Body of pancreas (tissue), 4 donors: Measurements from ENCODE around the gene ATP6V0A1. TPM values are rescaled to one million over a fixed set of nuclear protein-coding genes. Genes with fewer than 3 reads are reported as not detected.
"Not testable (repeated sequence)": the region's sequence is repeated elsewhere in the genome, so short reads cannot be mapped to it uniquely, and the experiment has no call there.

Experiments
- ATAC-seq: fragments of 150-250 bp; one replicate; pipeline ENCODE4 v1.9.1; 2016
- DNase-seq, 4 donors: peaks; one replicate each; pipeline ENCODE4 v3.0.0-alpha.2; 2019
- H3K27ac ChIP-seq, 4 donors: fragments of 200-600 bp; sonication (generic); 1 replicate in 3 of 4; 2 replicates in 1 of 4; pipeline versions ENCODE4 v1.5.1 to v1.6.1; 2016 to 2019; ENCODE audit warnings: mild to moderate bottlenecking in 1 of 4, mixed read lengths in 1 of 4, moderate library complexity in 1 of 4
- H3K27me3 ChIP-seq, 2 donors: fragments of 200-600 bp; sonication (generic); one replicate each; pipeline ENCODE4 v1.6.0; 2016; ENCODE audit warnings: mild to moderate bottlenecking in 1 of 2
- H3K36me3 ChIP-seq, 2 donors: fragments of 200-600 bp; sonication (generic); replicated peaks in 1 of 2; 2 replicates each; pipeline ENCODE4 v1.5.1; 2016; ENCODE audit warnings: low read depth in 2 of 2; ENCODE audit not compliant: insufficient read depth in 1 of 2
- H3K4me1 ChIP-seq: fragments of 200-600 bp; sonication (generic); one replicate; pipeline ENCODE4 v1.6.0; 2016
- H3K4me3 ChIP-seq, 2 donors: fragments of 200-600 bp; sonication (generic); 1 replicate in 1 of 2; 2 replicates in 1 of 2; pipeline ENCODE4 v1.5.1; 2016 to 2019
- H3K9me3 ChIP-seq, 3 donors: fragments of 200-600 bp; sonication (generic); 1 replicate in 2 of 3; 2 replicates in 1 of 3; pipeline ENCODE4 v1.5.1; 2016
- POLR2A ChIP-seq, 3 donors: fragments of 450-650 bp; IDR thresholded peaks; one replicate each; pipeline ENCODE4 v1.6.1; 2016; ENCODE audit warnings: antibody characterized with exemption in 3 of 3, mild to moderate bottlenecking in 2 of 3
- WGBS, 2 donors: methylation state at CpG; one replicate each; pipeline ENCODE4 v1.1.5; 2017; 5-methylcytosine and 5-hydroxymethylcytosine counted together
- intact Hi-C: fragments of 100-400 bp; cut with DNase I; formaldehyde crosslinking; loops from one replicate; pipeline ENCODE4 v1.15.1; 2023
- total RNA-seq, 2 donors: library from RNA; depleted of rRNA; stranded (reverse); fragments of >200 nt; gene quantifications; one replicate each; pipeline ENCODE4 v1.1.0, GENCODE V29; 2016
- TF ChIP-seq, protein P1 (sequence below), 7 experiments: fragments of 450-650 bp in 4 of 7; fragments of 200-600 bp in 3 of 7; sonication (generic) in 3 of 7; IDR thresholded peaks; one replicate each; pipeline ENCODE4 v1.5.1; 2016 to 2019; ENCODE audit warnings: antibody characterized with exemption in 7 of 7

ATP6V0A1 gene
- total RNA-seq, 2 donors from 2014 or later: 35.5 to 71.5 TPM

DNA sequence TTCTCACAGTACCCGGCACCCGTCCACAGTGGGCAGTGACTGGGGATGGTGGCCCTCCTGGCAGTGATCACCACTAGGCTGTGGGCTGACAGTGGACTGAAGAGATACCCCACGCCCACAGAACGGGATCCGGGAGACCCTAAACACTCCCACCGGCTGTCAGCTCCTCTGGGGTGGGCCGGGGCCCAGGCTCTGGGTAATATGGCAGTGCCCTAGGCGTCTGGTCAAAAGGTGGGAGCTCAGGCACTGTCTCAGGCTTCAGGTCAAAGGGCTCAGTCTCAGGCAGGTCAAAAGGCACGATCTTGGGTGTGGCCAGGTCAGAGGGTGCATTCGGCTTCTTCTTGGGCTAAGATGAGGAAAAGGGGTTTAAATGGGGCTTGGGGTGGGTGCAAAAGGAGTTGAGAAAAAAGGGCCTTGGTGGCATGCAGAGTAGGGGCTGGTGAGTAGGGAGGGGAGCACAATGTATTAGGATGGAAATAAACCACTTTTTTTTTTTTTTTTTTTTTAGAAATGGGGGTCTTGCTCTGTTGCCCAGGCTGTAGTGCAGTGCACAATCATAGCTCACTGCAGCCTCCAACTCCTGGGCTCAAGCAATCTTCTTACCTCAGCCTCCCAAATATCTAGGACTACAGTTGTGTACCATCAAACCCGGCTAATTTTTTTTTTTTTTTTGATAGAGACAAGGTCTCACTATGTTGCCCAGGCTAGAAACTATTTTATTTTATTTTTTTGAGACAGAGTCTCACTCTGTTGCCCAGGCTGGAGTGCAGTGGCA, 46.6 kb upstream of the ATP6V0A1 start:
- no peak for TF ChIP-seq POLR2A (IDR thresholded peaks at IDR 0.05)
- TF ChIP-seq, protein P1, sequence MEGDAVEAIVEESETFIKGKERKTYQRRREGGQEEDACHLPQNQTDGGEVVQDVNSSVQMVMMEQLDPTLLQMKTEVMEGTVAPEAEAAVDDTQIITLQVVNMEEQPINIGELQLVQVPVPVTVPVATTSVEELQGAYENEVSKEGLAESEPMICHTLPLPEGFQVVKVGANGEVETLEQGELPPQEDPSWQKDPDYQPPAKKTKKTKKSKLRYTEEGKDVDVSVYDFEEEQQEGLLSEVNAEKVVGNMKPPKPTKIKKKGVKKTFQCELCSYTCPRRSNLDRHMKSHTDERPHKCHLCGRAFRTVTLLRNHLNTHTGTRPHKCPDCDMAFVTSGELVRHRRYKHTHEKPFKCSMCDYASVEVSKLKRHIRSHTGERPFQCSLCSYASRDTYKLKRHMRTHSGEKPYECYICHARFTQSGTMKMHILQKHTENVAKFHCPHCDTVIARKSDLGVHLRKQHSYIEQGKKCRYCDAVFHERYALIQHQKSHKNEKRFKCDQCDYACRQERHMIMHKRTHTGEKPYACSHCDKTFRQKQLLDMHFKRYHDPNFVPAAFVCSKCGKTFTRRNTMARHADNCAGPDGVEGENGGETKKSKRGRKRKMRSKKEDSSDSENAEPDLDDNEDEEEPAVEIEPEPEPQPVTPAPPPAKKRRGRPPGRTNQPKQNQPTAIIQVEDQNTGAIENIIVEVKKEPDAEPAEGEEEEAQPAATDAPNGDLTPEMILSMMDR (IDR thresholded peaks at IDR 0.05): no peak
- no peaks in the 10 kb centered on the region for H3K36me3 ChIP-seq
- H3K4me1 ChIP-seq: peaks cover 7% of the 10 kb centered on the region
- H3K9me3 ChIP-seq: no peaks in the 10 kb centered on the region
- no peak overlapping the region for H3K4me3 ChIP-seq
- H3K27ac ChIP-seq: no peak overlapping the region
- H3K27me3 ChIP-seq: no peaks in the 10 kb centered on the region
- DNase-seq (no peak), ATAC-seq (no peak)
- 81 to 90% methylated on average over 11 of the region's 11 CpGs for whole genome bisulfite sequencing, 2 donors
- intact Hi-C loops: no loop called here

DNA sequence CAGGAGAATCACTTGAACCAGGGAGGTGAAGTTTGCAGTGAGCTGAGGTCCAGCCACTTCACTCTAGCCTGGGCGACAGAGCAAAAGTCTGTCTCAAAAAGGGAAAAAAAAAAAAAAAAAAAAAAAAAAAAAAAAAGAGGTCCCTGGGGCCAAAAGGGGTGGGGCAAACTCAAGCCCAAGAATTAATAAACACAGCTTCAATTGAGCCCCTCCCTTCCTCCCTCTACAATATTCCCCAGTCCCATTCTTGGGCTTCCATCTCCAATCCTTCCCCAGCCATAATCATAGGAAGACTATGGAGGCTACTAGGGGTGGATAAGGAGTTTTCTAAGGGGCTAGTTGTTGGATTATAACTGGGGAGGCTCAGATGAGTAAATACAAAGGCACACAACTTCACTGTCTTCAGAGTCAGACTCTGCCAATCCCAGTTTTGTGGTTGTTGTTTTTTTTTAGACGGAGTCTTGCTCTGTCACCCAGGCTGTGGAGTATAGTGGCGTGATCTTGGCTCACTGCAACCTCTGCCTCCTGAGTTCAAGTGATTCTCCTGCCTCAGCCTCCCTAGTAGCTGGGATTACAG, 45.1 kb upstream of the ATP6V0A1 start:
- 84 to 88% methylated on average over 3 of the region's 3 CpGs for WGBS, 2 donors
- TF ChIP-seq, protein P1 (IDR thresholded peaks at IDR 0.05): no peak
- no peak for TF ChIP-seq POLR2A (IDR thresholded peaks at IDR 0.05)
- no peak overlapping the region for H3K4me3 ChIP-seq

DNA sequence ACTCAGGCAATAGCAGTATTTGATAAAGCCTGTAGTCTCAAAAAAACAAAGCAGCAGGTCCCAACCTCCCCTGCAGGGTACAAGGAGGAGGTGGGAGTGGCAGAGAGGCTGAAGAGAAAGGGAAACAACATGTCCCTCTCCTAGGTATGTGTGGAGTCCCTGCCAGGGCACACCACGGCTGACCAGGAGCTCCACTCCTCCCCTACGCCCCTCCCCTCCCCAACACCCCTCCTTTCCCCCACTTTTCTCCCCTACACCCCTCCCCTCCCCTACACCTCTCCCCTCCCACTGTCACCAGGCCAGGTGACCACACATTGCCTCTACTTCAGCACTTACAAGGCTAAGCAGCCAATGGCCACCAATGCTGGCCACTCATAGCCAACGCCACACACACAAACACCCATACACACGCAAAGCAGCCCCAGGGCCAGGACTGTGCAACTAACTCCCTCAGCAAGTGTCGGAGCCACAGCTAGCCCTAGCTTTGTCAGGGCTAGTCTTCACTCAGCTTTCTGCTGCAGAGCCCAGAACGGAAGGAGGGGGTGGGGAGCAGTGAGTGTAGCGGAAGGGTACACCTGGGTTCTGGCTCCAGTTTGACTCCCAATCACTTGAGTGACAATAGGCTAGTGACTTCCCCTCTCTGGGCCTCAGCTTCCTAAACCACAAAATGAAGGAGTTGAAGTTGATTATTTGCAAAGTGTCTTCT, 43.8 kb upstream of the ATP6V0A1 start:
- no peak for TF ChIP-seq POLR2A (IDR thresholded peaks at IDR 0.05)
- TF ChIP-seq, protein P1 (IDR thresholded peaks at IDR 0.05): no peak
- 65 to 78% methylated on average over 6 to 7 of the region's 7 CpGs for WGBS, 2 donors
- ATAC-seq (peak; percentile 23), DNase-seq (no peak)
- Histone ChIP-seq H3K4me3 (no peak overlapping the region), H3K27ac (peak overlapping the region in 1 of 4 donors; percentile 12), H3K4me1 (no peaks in the 10 kb centered on the region), H3K36me3 (no peaks in the 10 kb centered on the region), H3K9me3 (no peaks in the 10 kb centered on the region), H3K27me3 (no peaks in the 10 kb centered on the region)
- intact Hi-C loops: no loop called here

More for the DNA sequence above, 45.1 kb upstream of the ATP6V0A1 start:
- no peak for DNase-seq
- Histone ChIP-seq H3K9me3 (no peaks in the 10 kb centered on the region), H3K27ac (no peak overlapping the region), H3K4me1 (no peaks in the 10 kb centered on the region), H3K27me3 (no peaks in the 10 kb centered on the region), H3K36me3 (no peaks in the 10 kb centered on the region)
- ATAC-seq: no peak
- intact Hi-C loops: no loop called here

DNA sequence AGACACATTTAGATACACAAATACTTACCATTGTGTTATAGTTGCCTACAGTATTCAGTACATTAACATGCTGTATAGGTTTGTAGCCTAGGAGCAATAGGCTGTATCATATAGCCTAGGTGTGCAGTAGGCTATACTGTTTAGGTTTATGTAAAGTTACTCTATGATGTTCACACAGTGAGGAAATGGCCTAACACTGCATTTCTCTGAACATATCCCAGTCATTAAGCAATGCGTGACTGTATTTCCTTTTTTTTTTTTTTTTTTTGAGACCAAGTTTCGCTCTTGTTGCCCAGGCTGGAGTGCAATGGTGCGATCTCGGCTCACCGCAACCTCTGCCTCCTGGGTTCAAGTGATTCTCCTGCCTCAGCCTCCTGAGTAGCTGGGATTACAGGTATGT, 40.7 kb upstream of the ATP6V0A1 start:
- DNase-seq, ATAC-seq, H3K27me3 ChIP-seq, H3K36me3 ChIP-seq, H3K27ac ChIP-seq, intact Hi-C loops, H3K4me3 ChIP-seq, H3K9me3 ChIP-seq: not testable (repeated sequence)
- 79 to 83% methylated on average over 5 of the region's 5 CpGs for WGBS, 2 donors
- H3K4me1 ChIP-seq: peaks cover 12% of the 10 kb centered on the region

DNA sequence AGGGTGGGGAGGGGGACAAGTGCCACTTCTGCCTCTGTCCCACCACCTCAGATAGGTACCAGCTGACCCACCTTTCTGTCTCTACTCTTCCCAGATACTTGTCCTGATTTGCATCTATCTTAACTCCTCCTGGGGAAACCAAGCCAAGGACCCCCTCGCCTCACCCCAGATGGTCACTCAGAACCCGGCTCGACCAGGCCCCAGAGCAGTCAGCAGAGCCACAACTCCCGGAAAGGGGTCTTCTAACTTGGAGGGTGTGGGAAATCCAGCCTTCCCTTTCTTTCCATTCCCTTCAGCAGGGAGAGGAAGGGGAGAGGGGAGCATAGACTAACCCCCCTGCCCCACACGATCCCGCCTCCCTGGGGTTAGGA, 37.6 kb upstream of the ATP6V0A1 start:
- intact Hi-C loops: no loop called here
- Histone ChIP-seq H3K27me3 (peaks cover 0 to 4% of the 10 kb centered on the region in 2 donors), H3K9me3 (no peaks in the 10 kb centered on the region), H3K27ac (peak overlapping the region in 3 of 4 donors; percentile 16 to 74 (median 62)), H3K4me3 (no peak overlapping the region), H3K4me1 (peaks cover 19% of the 10 kb centered on the region), H3K36me3 (no peaks in the 10 kb centered on the region)
- 65 to 69% methylated on average over 6 of the region's 6 CpGs for WGBS, 2 donors
- ATAC-seq (no peak), DNase-seq (no peak)
- TF ChIP-seq, protein P1 (IDR thresholded peaks at IDR 0.05): no peak
- TF ChIP-seq POLR2A (IDR thresholded peaks at IDR 0.05): no peak
